ENCODE measurements around the gene PRKAG2.
"Not testable (repeated sequence)": the region's sequence is repeated elsewhere in the genome, so short reads cannot be mapped to it uniquely, and the experiment has no call there.

Gene PRKAG2

DNA sequence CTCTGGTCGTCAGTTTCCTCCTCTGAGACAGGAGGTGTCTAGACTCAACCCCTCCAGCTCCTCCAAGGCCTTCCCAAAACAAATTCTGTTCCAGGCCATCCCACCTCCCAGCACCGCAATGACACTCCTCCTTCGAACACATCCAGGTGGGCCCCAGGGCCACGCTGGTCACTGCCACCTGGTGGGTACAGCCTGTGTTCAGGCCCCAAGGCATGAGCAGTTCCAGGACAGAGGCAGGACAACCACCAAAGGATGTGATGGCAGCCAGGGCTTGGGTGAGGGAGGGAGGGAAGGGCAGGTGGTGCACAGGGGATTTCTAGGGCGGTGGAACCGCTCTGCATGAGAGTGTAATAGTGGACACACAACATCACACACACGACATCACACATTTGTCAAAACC, 76.5 kb downstream of the PRKAG2 start:
- H3K27me3 ChIP-seq (ENCODE audit: low read length): no peaks in the 10 kb centered on the region
- no peaks in the 10 kb centered on the region for H3K79me2 ChIP-seq (ENCODE audit: insufficient read depth, low read length)
- H3K9me3 ChIP-seq (ENCODE audit: insufficient read depth, low read length): no peaks in the 10 kb centered on the region
- no peak overlapping the region for H3K4me2 ChIP-seq (ENCODE audit: low read depth, low read length, poor library complexity, severe bottlenecking)
- H3K27ac ChIP-seq (ENCODE audit: low read depth, low read length): no peak overlapping the region
- no peaks in the 10 kb centered on the region for H4K20me1 ChIP-seq (ENCODE audit: low read depth, low read length)
- H3K9me2 ChIP-seq (replicated peaks; ENCODE audit: insufficient read depth, low read length): no peaks in the 10 kb centered on the region
- no peak overlapping the region for H3K9ac ChIP-seq (ENCODE audit: low read length)
- no peaks in the 10 kb centered on the region for H3F3A ChIP-seq (ENCODE audit: insufficient read depth)
- H2AFZ ChIP-seq (ENCODE audit: low read depth, low read length, severe bottlenecking): no peak overlapping the region
- no peaks in the 10 kb centered on the region for H3K36me3 ChIP-seq (ENCODE audit: low read length)
- no peak overlapping the region for H3K4me3 ChIP-seq (ENCODE audit: insufficient read depth, low read length, poor library complexity, severe bottlenecking)
- TF ChIP-seq EZH2phosphoT487 (conservative IDR thresholded peaks at IDR 0.05; ENCODE audit: low read length): no peak
- TF ChIP-seq, protein P1, sequence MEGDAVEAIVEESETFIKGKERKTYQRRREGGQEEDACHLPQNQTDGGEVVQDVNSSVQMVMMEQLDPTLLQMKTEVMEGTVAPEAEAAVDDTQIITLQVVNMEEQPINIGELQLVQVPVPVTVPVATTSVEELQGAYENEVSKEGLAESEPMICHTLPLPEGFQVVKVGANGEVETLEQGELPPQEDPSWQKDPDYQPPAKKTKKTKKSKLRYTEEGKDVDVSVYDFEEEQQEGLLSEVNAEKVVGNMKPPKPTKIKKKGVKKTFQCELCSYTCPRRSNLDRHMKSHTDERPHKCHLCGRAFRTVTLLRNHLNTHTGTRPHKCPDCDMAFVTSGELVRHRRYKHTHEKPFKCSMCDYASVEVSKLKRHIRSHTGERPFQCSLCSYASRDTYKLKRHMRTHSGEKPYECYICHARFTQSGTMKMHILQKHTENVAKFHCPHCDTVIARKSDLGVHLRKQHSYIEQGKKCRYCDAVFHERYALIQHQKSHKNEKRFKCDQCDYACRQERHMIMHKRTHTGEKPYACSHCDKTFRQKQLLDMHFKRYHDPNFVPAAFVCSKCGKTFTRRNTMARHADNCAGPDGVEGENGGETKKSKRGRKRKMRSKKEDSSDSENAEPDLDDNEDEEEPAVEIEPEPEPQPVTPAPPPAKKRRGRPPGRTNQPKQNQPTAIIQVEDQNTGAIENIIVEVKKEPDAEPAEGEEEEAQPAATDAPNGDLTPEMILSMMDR (IDR thresholded peaks at IDR 0.05; ENCODE audit: insufficient read depth, low read length, poor library complexity, severe bottlenecking): no peak

DNA sequence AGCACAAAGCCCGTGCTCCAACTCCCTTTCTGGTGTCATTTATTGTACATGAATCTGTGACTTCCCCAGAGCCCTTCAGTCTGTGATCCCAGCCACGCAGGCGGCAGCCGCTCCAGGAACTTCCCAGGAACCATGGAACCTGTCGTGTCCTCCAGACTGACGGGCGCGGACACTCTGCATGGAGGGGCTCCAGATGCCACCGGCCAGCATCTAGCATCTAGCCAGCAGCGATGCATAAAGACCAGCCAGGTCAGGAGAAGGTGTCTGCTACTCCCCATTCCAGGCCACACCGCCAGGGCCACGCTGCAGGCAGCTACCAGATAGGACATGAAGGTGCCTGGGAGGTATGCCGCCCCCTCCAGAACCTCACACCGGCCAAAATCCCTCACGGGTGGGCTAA, 77.4 kb downstream of the PRKAG2 start:
- H2AFZ ChIP-seq (ENCODE audit: low read depth, low read length, severe bottlenecking): no peak overlapping the region
- no peak overlapping the region for H3K9ac ChIP-seq (ENCODE audit: low read length)
- H3K9me2 ChIP-seq (replicated peaks; ENCODE audit: insufficient read depth, low read length): no peaks in the 10 kb centered on the region
- no peaks in the 10 kb centered on the region for H3K27me3 ChIP-seq (ENCODE audit: low read length)
- no peak for TF ChIP-seq EZH2phosphoT487 (conservative IDR thresholded peaks at IDR 0.05; ENCODE audit: low read length)
- TF ChIP-seq, protein P1 (IDR thresholded peaks at IDR 0.05; ENCODE audit: insufficient read depth, low read length, poor library complexity, severe bottlenecking): no peak
- H3K4me2 ChIP-seq (ENCODE audit: low read depth, low read length, poor library complexity, severe bottlenecking): no peak overlapping the region
- H3K27ac ChIP-seq (ENCODE audit: low read depth, low read length): no peak overlapping the region
- H3F3A ChIP-seq (ENCODE audit: insufficient read depth): no peaks in the 10 kb centered on the region
- H3K4me3 ChIP-seq (ENCODE audit: insufficient read depth, low read length, poor library complexity, severe bottlenecking): no peak overlapping the region
- H3K36me3 ChIP-seq (ENCODE audit: low read length): no peaks in the 10 kb centered on the region
- no peaks in the 10 kb centered on the region for H4K20me1 ChIP-seq (ENCODE audit: low read depth, low read length)
- H3K9me3 ChIP-seq (ENCODE audit: insufficient read depth, low read length): no peaks in the 10 kb centered on the region
- no peaks in the 10 kb centered on the region for H3K79me2 ChIP-seq (ENCODE audit: insufficient read depth, low read length)

DNA sequence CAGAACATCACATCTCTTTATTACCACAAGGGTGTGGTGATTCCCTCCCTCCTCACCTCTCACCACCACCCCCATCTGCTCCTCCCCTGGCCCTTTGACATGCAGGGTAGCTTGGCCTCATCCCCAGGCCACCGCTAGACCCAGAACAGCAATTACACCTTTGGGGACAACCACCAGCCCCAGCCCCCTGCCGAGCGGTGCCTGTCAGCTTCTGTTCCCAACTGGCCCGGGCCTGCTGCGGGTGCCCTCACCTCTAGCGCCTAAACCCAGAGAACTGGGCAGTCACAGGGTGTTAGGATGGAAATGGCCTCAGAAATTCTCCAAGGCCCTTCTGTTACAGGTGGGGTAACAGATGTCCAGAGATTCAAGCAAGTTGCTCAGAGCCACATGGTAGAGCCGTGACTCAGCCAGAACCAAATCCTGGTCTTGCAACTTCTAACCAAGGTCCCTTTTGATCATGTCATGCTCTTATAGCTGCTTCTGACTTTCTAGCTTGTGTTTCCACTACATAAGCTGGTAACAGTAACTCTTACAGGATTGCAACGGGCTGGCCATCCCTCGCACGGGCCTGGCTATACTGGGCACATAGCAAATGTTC, 78.0 kb downstream of the PRKAG2 start:
- Histone ChIP-seq H2AFZ (ENCODE audit: low read depth, low read length, severe bottlenecking) (no peak overlapping the region), H3K4me3 (ENCODE audit: insufficient read depth, low read length, poor library complexity, severe bottlenecking) (no peak overlapping the region), H3K9me2 (replicated peaks; ENCODE audit: insufficient read depth, low read length) (no peaks in the 10 kb centered on the region), H3K27me3 (ENCODE audit: low read length) (no peaks in the 10 kb centered on the region), H3F3A (ENCODE audit: insufficient read depth) (no peaks in the 10 kb centered on the region), H3K9me3 (ENCODE audit: insufficient read depth, low read length) (no peaks in the 10 kb centered on the region), H3K27ac (ENCODE audit: low read depth, low read length) (no peak overlapping the region), H3K79me2 (ENCODE audit: insufficient read depth, low read length) (no peaks in the 10 kb centered on the region), H3K9ac (ENCODE audit: low read length) (no peak overlapping the region), H3K36me3 (ENCODE audit: low read length) (no peaks in the 10 kb centered on the region), H3K4me2 (ENCODE audit: low read depth, low read length, poor library complexity, severe bottlenecking) (no peak overlapping the region), H4K20me1 (ENCODE audit: low read depth, low read length) (no peaks in the 10 kb centered on the region)
- TF ChIP-seq, protein P1 (IDR thresholded peaks at IDR 0.05; ENCODE audit: insufficient read depth, low read length, poor library complexity, severe bottlenecking): no peak
- TF ChIP-seq EZH2phosphoT487 (conservative IDR thresholded peaks at IDR 0.05; ENCODE audit: low read length): no peak

DNA sequence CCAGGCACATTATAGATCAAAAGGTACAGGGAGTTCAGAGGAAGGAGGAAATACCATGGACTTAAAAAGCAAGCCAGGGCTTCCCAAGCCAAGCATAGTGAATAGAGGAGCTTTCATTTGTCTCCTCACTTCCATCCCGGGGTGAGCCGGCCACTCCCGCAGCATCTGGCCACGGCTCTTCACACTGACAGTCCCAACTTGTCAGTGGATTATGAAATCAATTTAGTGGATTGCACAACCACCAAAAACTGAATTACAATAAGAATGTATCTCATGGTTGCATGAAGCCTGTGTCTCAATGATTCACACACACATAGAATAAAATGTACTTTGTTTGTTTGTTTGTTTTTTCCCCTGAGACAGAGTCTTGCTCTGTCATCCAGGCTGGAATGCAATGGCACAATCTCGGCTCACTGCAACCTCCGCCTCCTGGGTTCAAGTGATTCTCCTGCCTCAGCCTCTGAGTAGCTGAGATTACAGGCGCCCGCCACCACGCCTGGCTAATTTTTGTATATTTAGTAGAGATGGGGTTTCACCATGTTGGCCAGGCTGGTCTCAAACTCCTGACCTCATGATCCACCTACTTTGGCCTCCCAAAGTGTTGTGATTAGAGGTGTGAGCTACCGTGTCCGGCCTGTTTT, 79.1 kb downstream of the PRKAG2 start:
- H3K4me3 ChIP-seq (ENCODE audit: insufficient read depth, low read length, poor library complexity, severe bottlenecking); H3K9ac ChIP-seq (ENCODE audit: low read length); H3K36me3 ChIP-seq (ENCODE audit: low read length); H3K79me2 ChIP-seq (ENCODE audit: insufficient read depth, low read length); H3K4me2 ChIP-seq (ENCODE audit: low read depth, low read length, poor library complexity, severe bottlenecking); H3K27me3 ChIP-seq (ENCODE audit: low read length); H3K9me3 ChIP-seq (ENCODE audit: insufficient read depth, low read length); H3F3A ChIP-seq (ENCODE audit: insufficient read depth); H4K20me1 ChIP-seq (ENCODE audit: low read depth, low read length); H3K9me2 ChIP-seq (replicated peaks; ENCODE audit: insufficient read depth, low read length); H2AFZ ChIP-seq (ENCODE audit: low read depth, low read length, severe bottlenecking); H3K27ac ChIP-seq (ENCODE audit: low read depth, low read length): not testable (repeated sequence)
